Measurements from ENCODE around the gene C4orf50.

DNA sequence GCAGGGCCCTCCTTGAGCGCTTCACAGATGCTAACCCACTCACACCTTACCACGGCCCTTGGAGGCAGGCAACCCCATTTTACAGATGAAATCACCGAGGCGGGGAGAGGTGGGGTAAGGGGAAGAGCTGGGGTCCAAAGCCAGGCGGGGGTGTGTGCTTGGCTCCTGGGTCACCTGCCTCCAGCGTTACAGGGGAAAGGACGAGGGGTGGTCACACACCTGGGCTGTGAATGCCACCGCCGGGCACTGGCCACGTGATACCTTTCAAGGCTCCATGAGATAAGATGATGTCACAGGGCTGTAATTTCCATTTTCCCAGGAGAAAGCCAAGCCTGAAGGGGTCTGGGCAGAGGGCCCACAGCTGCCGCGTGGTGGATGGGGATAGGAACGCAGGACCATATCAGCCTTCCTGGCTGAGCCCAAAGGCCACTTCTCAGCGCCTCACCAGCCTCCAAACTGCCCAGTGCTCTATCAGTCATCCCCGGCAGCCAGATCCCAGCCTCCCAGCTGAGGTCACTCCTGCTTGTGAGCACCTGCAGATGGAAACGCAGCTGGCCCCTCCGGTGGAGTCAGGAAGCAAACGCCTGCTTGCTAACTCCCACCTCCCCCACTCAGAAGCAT lies 62.9 kb downstream of the C4orf50 start:
- TF ChIP-seq, protein P1, sequence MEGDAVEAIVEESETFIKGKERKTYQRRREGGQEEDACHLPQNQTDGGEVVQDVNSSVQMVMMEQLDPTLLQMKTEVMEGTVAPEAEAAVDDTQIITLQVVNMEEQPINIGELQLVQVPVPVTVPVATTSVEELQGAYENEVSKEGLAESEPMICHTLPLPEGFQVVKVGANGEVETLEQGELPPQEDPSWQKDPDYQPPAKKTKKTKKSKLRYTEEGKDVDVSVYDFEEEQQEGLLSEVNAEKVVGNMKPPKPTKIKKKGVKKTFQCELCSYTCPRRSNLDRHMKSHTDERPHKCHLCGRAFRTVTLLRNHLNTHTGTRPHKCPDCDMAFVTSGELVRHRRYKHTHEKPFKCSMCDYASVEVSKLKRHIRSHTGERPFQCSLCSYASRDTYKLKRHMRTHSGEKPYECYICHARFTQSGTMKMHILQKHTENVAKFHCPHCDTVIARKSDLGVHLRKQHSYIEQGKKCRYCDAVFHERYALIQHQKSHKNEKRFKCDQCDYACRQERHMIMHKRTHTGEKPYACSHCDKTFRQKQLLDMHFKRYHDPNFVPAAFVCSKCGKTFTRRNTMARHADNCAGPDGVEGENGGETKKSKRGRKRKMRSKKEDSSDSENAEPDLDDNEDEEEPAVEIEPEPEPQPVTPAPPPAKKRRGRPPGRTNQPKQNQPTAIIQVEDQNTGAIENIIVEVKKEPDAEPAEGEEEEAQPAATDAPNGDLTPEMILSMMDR (IDR thresholded peaks at IDR 0.05): no peak
- no peak for TF ChIP-seq EP300 (IDR thresholded peaks at IDR 0.05)
- TF ChIP-seq POLR2A (IDR thresholded peaks at IDR 0.05): no peak
- no peak for TF ChIP-seq POLR2AphosphoS5 (IDR thresholded peaks at IDR 0.05)

All from sigmoid colon (tissue), 4 donors.